ENCODE results near the gene CR1.
"Not testable (repeated sequence)": the region's sequence is repeated elsewhere in the genome, so short reads cannot be mapped to it uniquely, and the experiment has no call there.

DNA sequence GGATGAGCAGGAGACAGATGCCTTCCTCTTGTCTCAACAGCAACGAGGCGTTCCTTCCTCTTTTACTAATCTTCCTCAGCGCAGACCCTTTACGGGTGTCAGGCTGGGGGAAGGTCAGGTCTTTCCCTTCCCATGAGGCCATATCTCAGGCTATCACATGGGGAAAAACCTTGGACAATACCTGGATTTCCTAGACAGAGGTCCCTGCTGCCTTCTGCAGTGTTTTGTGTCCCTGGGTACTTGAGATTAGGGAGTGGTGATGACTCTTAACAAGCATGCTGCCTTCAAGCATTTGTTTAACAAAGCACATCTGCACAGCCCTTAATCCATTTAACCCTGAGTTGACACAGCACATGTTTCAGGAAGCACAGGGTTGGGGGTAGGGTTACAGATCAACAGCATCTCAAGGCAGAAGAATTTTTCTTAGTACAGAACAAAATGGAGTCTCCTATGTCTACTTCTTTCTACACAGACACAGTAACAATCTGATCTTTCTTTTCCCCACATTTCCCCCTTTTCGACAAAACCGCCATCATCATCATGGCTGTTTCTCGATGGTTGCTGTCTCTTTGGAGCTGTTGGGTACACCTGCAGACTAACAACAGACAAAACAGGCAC is 139.7 kb downstream of the CR1 start:
- TF ChIP-seq, protein P1, sequence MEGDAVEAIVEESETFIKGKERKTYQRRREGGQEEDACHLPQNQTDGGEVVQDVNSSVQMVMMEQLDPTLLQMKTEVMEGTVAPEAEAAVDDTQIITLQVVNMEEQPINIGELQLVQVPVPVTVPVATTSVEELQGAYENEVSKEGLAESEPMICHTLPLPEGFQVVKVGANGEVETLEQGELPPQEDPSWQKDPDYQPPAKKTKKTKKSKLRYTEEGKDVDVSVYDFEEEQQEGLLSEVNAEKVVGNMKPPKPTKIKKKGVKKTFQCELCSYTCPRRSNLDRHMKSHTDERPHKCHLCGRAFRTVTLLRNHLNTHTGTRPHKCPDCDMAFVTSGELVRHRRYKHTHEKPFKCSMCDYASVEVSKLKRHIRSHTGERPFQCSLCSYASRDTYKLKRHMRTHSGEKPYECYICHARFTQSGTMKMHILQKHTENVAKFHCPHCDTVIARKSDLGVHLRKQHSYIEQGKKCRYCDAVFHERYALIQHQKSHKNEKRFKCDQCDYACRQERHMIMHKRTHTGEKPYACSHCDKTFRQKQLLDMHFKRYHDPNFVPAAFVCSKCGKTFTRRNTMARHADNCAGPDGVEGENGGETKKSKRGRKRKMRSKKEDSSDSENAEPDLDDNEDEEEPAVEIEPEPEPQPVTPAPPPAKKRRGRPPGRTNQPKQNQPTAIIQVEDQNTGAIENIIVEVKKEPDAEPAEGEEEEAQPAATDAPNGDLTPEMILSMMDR (conservative IDR thresholded peaks at IDR 0.05): not testable (repeated sequence)
- TF ChIP-seq ZFX (IDR thresholded peaks at IDR 0.05): not testable (repeated sequence)

Data from C4-2B (cell line).